ENCODE results near the gene EMP1. TPM values are rescaled to one million over a fixed set of nuclear protein-coding genes. Genes with fewer than 3 reads are reported as not detected.

The EMP1 gene
- polyA plus RNA-seq, 2 of the 4 experiments (the other 2 are of a cell fraction), result 17.3 to 21.2 TPM

DNA sequence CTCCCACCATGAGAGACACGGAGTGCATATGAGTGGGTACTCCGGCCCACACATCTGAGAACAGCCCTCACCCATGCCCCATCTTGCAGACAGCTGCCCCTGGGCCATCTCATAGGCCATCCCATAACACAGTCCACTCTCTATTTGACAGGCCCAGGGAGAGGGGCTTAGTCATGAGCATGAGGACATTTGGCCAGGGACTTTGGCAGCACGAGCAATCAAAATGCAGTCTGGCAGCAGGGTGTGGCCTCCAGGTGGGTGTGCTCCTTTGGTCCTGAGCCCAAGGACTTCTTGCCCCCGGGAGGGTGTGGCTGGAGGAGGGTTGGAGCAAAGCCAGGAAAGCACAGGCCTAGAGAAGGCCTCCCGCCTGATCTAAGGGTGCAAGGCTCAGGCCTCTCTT lies 25.6 kb downstream of the EMP1 start:
- Histone ChIP-seq H3K4me1 (peaks cover 31% of the 10 kb centered on the region), H3K4me2 (peak overlapping the region; percentile 71), H3K9me3 (peaks cover 10% of the 10 kb centered on the region; the same call in 1 of the 3 replicates), H3K27ac (peak overlapping the region; percentile 66 to 69), H3K4me3 (no peak overlapping the region)
- ChIA-PET POLR2A (interaction anchor here (1.3 kb wide), 1 partner anchor 121 kb away, joined by 3 read pairs; no protein-coding TSS in a partner anchor), CTCF (interaction anchor here (0.8 to 9.7 kb wide), 6 partner anchors 11 to 719 kb away, joined by 3 to 145 read pairs (median 4); no protein-coding TSS in a partner anchor)
- TF ChIP-seq FOSL2 (IDR thresholded peaks at IDR 0.05), result no peak
- no peak for TF ChIP-seq FOSL2 (CRISPR knock-in tag; IDR thresholded peaks at IDR 0.05)
- no peak for TF ChIP-seq EHMT2 (IDR thresholded peaks at IDR 0.05; ENCODE audit: low read depth)
- TF ChIP-seq HOXA7 (CRISPR knock-in tag; IDR thresholded peaks at IDR 0.05), result no peak
- TF ChIP-seq FOXS1 (CRISPR knock-in tag; IDR thresholded peaks at IDR 0.05), result no peak
- TF ChIP-seq BHLHE40 (IDR thresholded peaks at IDR 0.05; ENCODE audit: low read depth, low read length), result no peak
- TF ChIP-seq, protein P1, sequence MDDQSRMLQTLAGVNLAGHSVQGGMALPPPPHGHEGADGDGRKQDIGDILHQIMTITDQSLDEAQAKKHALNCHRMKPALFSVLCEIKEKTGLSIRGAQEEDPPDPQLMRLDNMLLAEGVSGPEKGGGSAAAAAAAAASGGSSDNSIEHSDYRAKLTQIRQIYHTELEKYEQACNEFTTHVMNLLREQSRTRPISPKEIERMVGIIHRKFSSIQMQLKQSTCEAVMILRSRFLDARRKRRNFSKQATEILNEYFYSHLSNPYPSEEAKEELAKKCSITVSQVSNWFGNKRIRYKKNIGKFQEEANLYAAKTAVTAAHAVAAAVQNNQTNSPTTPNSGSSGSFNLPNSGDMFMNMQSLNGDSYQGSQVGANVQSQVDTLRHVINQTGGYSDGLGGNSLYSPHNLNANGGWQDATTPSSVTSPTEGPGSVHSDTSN (IDR thresholded peaks at IDR 0.05), result no peak
- 57% methylated on average over 5 of the region's 5 CpGs for WGBS (ENCODE audit: missing lambda C conversion rate)
- peak; percentile 38 to 45; a peak in 4 of 6 replicates for ATAC-seq
- DNase-seq (ENCODE audit: low read depth in 1 of 2, low spot score in 1 of 2), result peak in 1 of 2 experiments; percentile 61
- no peak for FAIRE-seq

DNA sequence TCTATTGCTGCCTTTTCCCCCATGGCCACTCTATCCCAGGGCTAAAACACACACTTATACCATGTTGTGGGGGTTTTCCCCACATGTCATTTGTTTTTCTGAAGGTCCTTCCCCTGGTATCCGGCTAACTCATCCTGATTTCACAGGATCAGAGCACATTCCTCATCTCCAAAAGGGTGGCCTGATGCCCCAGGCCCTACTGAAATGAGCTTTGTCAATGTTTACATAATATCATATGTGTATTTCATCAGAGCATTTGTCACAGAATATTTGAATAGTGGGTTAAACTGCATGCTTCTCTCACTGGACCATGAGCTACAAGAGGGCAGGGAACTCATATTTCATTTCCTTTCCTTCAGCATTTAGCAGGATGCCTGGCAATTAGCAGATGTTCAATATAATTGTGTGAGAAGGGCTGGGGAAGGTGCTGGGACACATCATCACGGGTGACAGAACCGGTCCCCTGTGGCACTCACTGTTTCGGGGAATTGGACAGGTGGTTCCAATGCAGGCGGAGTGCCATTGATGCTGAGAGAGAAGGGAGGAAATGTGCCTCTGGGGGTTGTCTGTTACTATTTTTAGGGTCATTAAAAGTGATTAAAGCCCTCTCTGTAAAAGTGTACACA lies 26.8 kb downstream of the EMP1 start:
- ATAC-seq, result peak; percentile 81 to 87
- peaks cover 10% of the 10 kb centered on the region; the same call in 1 of the 3 replicates for H3K9me3 ChIP-seq
- H3K4me3 ChIP-seq, result no peak overlapping the region
- TF ChIP-seq GATA3 (IDR thresholded peaks at IDR 0.05; ENCODE audit: borderline replicate concordance) (peak; percentile 63; the same call in 1 of the 2 replicates), EP300 (IDR thresholded peaks at IDR 0.05) (peak; percentile 59 to 66; a peak in 2 of 5 replicates), CEBPB (IDR thresholded peaks at IDR 0.05) (peak; percentile 82 to 89), NFE2L2 (conservative IDR thresholded peaks at IDR 0.05; ENCODE audit: low read length) (peak; percentile 42; the same call in 1 of the 2 replicates), NR3C1 (IDR thresholded peaks at IDR 0.05) (no peak), FOXS1 (CRISPR knock-in tag; IDR thresholded peaks at IDR 0.05) (no peak), MAFK (IDR thresholded peaks at IDR 0.05; ENCODE audit: partially characterized antibody) (peak; percentile 70), FOSL2 (IDR thresholded peaks at IDR 0.05) (no peak), FOSL2 (CRISPR knock-in tag; IDR thresholded peaks at IDR 0.05) (peak; percentile 72), EHF (CRISPR knock-in tag; IDR thresholded peaks at IDR 0.05) (no peak), JUNB (IDR thresholded peaks at IDR 0.05) (peak; percentile 59; the same call in 1 of the 2 replicates), MYC (IDR thresholded peaks at IDR 0.05; ENCODE audit: borderline replicate concordance, low read length) (0 out of 2 replicates have a peak, but pooled peaks have one; percentile 40), ZSCAN20 (CRISPR knock-in tag; IDR thresholded peaks at IDR 0.05) (no peak), RARB (CRISPR knock-in tag; IDR thresholded peaks at IDR 0.05) (no peak), JUN (IDR thresholded peaks at IDR 0.05) (peak; percentile 39 to 59; a peak in 2 of 5 replicates)
- TF ChIP-seq, protein P2, sequence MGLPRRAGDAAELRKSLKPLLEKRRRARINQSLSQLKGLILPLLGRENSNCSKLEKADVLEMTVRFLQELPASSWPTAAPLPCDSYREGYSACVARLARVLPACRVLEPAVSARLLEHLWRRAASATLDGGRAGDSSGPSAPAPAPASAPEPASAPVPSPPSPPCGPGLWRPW (IDR thresholded peaks at IDR 0.05), result peak; percentile 76; the same call in 1 of the 2 replicates
- TF ChIP-seq, protein P3, sequence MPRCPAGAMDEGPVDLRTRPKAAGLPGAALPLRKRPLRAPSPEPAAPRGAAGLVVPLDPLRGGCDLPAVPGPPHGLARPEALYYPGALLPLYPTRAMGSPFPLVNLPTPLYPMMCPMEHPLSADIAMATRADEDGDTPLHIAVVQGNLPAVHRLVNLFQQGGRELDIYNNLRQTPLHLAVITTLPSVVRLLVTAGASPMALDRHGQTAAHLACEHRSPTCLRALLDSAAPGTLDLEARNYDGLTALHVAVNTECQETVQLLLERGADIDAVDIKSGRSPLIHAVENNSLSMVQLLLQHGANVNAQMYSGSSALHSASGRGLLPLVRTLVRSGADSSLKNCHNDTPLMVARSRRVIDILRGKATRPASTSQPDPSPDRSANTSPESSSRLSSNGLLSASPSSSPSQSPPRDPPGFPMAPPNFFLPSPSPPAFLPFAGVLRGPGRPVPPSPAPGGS (IDR thresholded peaks at IDR 0.05), result peak; percentile 55; the same call in 1 of the 3 replicates
- H3K4me2 ChIP-seq, result peak overlapping the region; percentile 71
- H3K27ac ChIP-seq, result peak overlapping the region; percentile 66 to 69
- POLR2A ChIA-PET, result interaction anchor here (1.1 kb wide), 1 partner anchor 122 kb away, joined by 8 read pairs; no protein-coding TSS in a partner anchor
- peak; percentile 76 to 86 for DNase-seq (ENCODE audit: low read depth in 1 of 2, low spot score in 1 of 2)
- H3K4me1 ChIP-seq, result peaks cover 31% of the 10 kb centered on the region
- WGBS (ENCODE audit: missing lambda C conversion rate), result 70% methylated on average over 5 of the region's 5 CpGs
- CTCF ChIA-PET, result interaction anchor here (0.8 to 9.7 kb wide), 4 partner anchors 12 to 718 kb away, joined by 3 to 145 read pairs (median 6); no protein-coding TSS in a partner anchor
- peak; percentile 65 for FAIRE-seq
